ENCODE data around the gene HMHB1.

DNA sequence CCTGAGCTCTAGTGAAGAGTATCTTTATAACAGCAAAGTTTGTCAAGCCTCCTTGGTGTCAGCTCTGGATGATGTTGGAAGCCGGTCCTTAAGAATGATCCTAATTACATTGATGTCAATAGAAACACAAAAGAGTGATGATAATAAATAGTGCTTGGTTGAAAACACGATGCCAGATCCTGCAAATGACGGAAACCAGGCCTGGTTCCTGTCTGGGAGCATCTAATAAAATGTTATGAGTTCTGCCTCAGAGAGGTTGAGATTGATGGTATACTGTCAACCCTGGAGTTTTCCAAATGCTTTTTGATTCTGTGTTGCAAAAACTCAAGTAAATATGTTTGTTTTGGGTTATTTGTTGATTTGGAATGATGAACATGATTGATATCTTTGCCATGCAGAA, 23.3 kb downstream of the HMHB1 start:
- no peak for TF ChIP-seq GABPA (IDR thresholded peaks at IDR 0.05; ENCODE audit: low read depth)
- no peak for TF ChIP-seq SPI1 (IDR thresholded peaks at IDR 0.05; ENCODE audit: borderline replicate concordance, low read depth)

Data from HL-60 (cell line).